Measurements from ENCODE around the gene SYT1.

The SYT1 gene

GRCh38 chr12:79433465-79434072 lies 569.0 kb downstream of the SYT1 start:
- H3K4me3 ChIP-seq (ENCODE audit: low read depth, low read length), result no peak overlapping the region

GRCh38 chr12:79434561-79434960 lies 570.0 kb downstream of the SYT1 start:
- TF ChIP-seq CTCF (IDR thresholded peaks at IDR 0.05), result no peak
- Histone ChIP-seq H3K9me3 (ENCODE audit: control insufficient read depth, low read length) (no peaks in the 10 kb centered on the region), H3K27me3 (ENCODE audit: control insufficient read depth, insufficient read depth, low read length) (no peaks in the 10 kb centered on the region), H3K36me3 (ENCODE audit: control insufficient read depth, insufficient read depth, low read length) (no peaks in the 10 kb centered on the region), H3K27ac (no peak overlapping the region), H3K4me2 (ENCODE audit: low read length) (no peak overlapping the region), H2AFZ (no peak overlapping the region), H3K4me1 (peaks cover 17% of the 10 kb centered on the region), H3K4me3 (ENCODE audit: low read depth, low read length) (no peak overlapping the region), H3K79me2 (peaks cover 4% of the 10 kb centered on the region), H3K9ac (no peak overlapping the region)

More at GRCh38 chr12:79433465-79434072, 569.0 kb downstream of the SYT1 start:
- Histone ChIP-seq H3K27ac (no peak overlapping the region), H2AFZ (peak overlapping the region; percentile 9), H3K79me2 (peaks cover 4% of the 10 kb centered on the region), H3K9me3 (ENCODE audit: control insufficient read depth, low read length) (no peaks in the 10 kb centered on the region), H3K4me1 (peaks cover 9% of the 10 kb centered on the region), H3K36me3 (ENCODE audit: control insufficient read depth, insufficient read depth, low read length) (no peaks in the 10 kb centered on the region), H3K27me3 (ENCODE audit: control insufficient read depth, insufficient read depth, low read length) (no peaks in the 10 kb centered on the region), H3K4me2 (ENCODE audit: low read length) (no peak overlapping the region), H3K9ac (no peak overlapping the region)
- TF ChIP-seq CTCF (IDR thresholded peaks at IDR 0.05), result no peak

DNA sequence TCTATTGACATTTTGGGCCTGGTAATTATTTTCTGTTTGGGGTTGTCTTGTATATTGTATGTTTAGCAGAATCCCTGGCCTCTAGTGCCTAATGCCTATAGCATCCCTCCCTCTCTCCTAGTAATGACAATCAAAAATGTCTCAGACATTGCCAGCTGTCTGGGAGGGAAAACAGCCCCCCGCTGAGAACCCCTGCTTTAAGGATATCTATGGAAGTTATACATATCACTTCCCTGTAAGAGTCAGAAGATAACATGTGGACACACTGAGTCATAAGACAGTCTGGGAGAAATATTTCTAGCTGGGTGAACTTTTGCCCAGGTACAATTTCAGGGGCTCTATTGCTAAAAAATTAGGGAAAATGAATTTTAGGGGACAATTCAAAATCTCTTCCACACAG lies 571.2 kb downstream of the SYT1 start:
- H3K4me2 ChIP-seq (ENCODE audit: low read length), result no peak overlapping the region
- no peak overlapping the region for H2AFZ ChIP-seq
- no peak overlapping the region for H3K4me3 ChIP-seq (ENCODE audit: low read depth, low read length)
- peaks cover 29% of the 10 kb centered on the region for H3K4me1 ChIP-seq
- TF ChIP-seq CTCF (IDR thresholded peaks at IDR 0.05), result no peak
- H3K79me2 ChIP-seq, result peaks cover 1% of the 10 kb centered on the region
- H3K9me3 ChIP-seq (ENCODE audit: control insufficient read depth, low read length), result no peaks in the 10 kb centered on the region
- H3K36me3 ChIP-seq (ENCODE audit: control insufficient read depth, insufficient read depth, low read length), result no peaks in the 10 kb centered on the region
- H3K9ac ChIP-seq, result no peak overlapping the region
- H3K27ac ChIP-seq, result peak overlapping the region; percentile 2
- no peaks in the 10 kb centered on the region for H3K27me3 ChIP-seq (ENCODE audit: control insufficient read depth, insufficient read depth, low read length)

GRCh38 chr12:79438480-79439174 lies 574.1 kb downstream of the SYT1 start:
- H3K4me1 ChIP-seq, result peaks cover 55% of the 10 kb centered on the region
- H3K79me2 ChIP-seq, result no peaks in the 10 kb centered on the region
- no peaks in the 10 kb centered on the region for H3K27me3 ChIP-seq (ENCODE audit: control insufficient read depth, insufficient read depth, low read length)
- H3K27ac ChIP-seq, result peak overlapping the region; percentile 85
- no peaks in the 10 kb centered on the region for H3K9me3 ChIP-seq (ENCODE audit: control insufficient read depth, low read length)
- H3K9ac ChIP-seq, result no peak overlapping the region
- H3K36me3 ChIP-seq (ENCODE audit: control insufficient read depth, insufficient read depth, low read length), result no peaks in the 10 kb centered on the region
- H2AFZ ChIP-seq, result peak overlapping the region; percentile 65
- no peak overlapping the region for H3K4me2 ChIP-seq (ENCODE audit: low read length)
- TF ChIP-seq CTCF (IDR thresholded peaks at IDR 0.05), result no peak
- no peak overlapping the region for H3K4me3 ChIP-seq (ENCODE audit: low read depth, low read length)

All from parathyroid adenoma (tissue), 2 donors.